BE2C (cell line): ENCODE measurements around the gene CTAG2. TPM values are rescaled to one million over a fixed set of nuclear protein-coding genes. Genes with fewer than 3 reads are reported as not detected.
"Not testable (repeated sequence)": the region's sequence is repeated elsewhere in the genome, so short reads cannot be mapped to it uniquely, and the experiment has no call there.

Experiments
- DNase-seq: peaks from one replicate; pipeline ENCODE4 v3.0.0-alpha.2; 2020
- H3K27me3 ChIP-seq: fragments of 250-450 bp; sonication (Bioruptor Pico); 2 replicates; pipeline ENCODE4 v1.5.1; 2020; ENCODE audit warnings: mild to moderate bottlenecking
- H3K36me3 ChIP-seq: fragments of 250-450 bp; sonication (Bioruptor Pico); 2 replicates; pipeline ENCODE4 v1.5.1; 2020; ENCODE audit warnings: mild to moderate bottlenecking
- H3K4me1 ChIP-seq: fragments of 250-450 bp; sonication (Bioruptor Pico); 2 replicates; pipeline ENCODE4 v1.5.1; 2020
- H3K4me3 ChIP-seq: 2 replicates; pipeline ENCODE4 v1.5.1; 2011; ENCODE audit warnings: low read depth, low read length
- H3K9me3 ChIP-seq: fragments of 250-450 bp; sonication (Bioruptor Pico); 2 replicates; pipeline ENCODE4 v1.5.1; 2020
- polyA plus RNA-seq: library from polyadenylated mRNA; unstranded; fragments of >200 nt; gene quantifications from one replicate; pipeline ENCODE4 v1.2.1, GENCODE V29; 2012; ENCODE audit warnings: low read depth, missing spikeins; ENCODE audit not compliant: insufficient read length, insufficient read depth
- TF ChIP-seq, protein P1 (sequence below): IDR thresholded peaks from 2 replicates; pipeline ENCODE4 v1.5.1; 2012; ENCODE audit warnings: mild to moderate bottlenecking, low read depth, low read length

CTAG2 gene
- not detected for polyA plus RNA-seq

DNA sequence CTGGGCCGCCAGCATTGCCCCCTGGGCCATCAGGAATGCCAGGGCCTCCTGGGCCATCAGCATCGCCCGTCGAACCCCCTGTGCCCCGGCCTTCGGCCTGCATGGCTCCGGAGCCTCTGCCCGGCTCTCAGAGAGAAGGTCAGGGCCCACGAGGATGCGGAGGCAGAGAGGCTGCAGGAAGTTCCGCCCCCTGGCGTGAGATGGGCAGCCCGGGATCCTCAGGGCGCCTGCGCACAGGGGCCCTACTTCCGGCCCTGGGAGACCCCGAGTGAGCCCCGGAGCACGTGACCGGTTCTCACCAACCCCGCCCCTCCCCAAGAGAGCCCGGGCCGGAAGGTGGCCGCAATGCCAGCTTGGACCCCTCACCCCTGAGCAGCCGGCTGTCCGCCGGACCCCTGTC is at the start of gene CTAG2:
CTAG2 (minus strand) TSS at position 167 of the 400 bp plus-strand sequence; CDS start at position 103, 64 bp downstream.
- not testable (repeated sequence) for DNase-seq

DNA sequence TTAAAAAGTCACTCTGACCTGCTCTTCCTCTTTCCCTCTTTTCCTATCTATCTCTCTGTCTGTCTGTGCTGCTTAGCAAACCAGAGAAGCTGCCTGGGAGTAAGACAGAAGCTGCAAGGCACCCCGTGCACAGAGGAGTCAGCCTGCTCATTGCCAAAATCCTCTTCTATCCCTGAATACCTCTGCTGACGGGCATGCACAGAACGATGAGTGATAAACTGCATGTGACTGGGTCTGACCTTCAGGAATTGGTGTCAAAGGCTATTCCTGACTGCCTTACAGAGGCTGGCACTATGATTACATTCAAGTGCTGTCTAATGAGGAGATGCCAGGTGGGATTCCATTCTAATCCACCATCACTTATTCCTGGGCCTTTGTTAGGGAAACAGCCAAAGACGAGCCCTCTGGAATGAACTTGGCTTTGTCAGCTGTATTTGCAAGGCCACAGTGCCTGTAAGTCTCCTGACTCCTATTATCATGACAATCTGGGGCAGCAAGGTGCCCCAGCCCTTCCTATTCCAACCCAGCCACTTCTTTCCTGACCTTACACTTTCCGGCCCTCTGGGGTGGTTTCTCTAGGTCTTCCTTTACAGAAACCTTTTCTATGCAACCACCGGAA is 45.4 kb upstream of the CTAG2 start:
- DNase-seq: no peak
- TF ChIP-seq, protein P1, sequence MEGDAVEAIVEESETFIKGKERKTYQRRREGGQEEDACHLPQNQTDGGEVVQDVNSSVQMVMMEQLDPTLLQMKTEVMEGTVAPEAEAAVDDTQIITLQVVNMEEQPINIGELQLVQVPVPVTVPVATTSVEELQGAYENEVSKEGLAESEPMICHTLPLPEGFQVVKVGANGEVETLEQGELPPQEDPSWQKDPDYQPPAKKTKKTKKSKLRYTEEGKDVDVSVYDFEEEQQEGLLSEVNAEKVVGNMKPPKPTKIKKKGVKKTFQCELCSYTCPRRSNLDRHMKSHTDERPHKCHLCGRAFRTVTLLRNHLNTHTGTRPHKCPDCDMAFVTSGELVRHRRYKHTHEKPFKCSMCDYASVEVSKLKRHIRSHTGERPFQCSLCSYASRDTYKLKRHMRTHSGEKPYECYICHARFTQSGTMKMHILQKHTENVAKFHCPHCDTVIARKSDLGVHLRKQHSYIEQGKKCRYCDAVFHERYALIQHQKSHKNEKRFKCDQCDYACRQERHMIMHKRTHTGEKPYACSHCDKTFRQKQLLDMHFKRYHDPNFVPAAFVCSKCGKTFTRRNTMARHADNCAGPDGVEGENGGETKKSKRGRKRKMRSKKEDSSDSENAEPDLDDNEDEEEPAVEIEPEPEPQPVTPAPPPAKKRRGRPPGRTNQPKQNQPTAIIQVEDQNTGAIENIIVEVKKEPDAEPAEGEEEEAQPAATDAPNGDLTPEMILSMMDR: no peak
- Histone ChIP-seq H3K4me3 (no peak overlapping the region), H3K4me1 (no peaks in the 10 kb centered on the region), H3K27me3 (no peaks in the 10 kb centered on the region), H3K36me3 (no peaks in the 10 kb centered on the region), H3K9me3 (no peaks in the 10 kb centered on the region)

More for the DNA sequence above, at the start of gene CTAG2:
- not testable (repeated sequence) for H3K36me3 ChIP-seq, H3K27me3 ChIP-seq, H3K4me1 ChIP-seq, H3K4me3 ChIP-seq, H3K9me3 ChIP-seq

DNA sequence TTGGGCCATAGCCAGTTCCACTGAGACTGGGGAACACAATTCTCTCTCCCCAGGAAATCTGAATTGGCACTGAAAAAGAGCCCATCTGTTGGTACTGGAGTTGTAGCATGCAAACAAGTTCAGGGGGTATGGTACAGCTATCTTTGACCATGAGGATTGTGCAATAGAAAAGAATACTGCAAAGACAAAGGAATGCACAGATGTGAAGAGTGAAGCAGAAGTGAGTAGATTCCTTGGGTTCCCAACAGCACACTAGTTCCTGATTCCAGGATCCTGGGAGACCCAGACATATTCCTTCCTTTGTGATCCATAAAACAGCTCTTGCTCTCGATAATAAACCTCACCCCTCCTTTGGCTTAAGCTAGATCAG is 43.3 kb upstream of the CTAG2 start:
- Histone ChIP-seq H3K4me1 (no peaks in the 10 kb centered on the region), H3K9me3 (no peaks in the 10 kb centered on the region), H3K36me3 (no peaks in the 10 kb centered on the region), H3K27me3 (no peaks in the 10 kb centered on the region), H3K4me3 (no peak overlapping the region)
- no peak for DNase-seq
- TF ChIP-seq, protein P1: no peak

DNA sequence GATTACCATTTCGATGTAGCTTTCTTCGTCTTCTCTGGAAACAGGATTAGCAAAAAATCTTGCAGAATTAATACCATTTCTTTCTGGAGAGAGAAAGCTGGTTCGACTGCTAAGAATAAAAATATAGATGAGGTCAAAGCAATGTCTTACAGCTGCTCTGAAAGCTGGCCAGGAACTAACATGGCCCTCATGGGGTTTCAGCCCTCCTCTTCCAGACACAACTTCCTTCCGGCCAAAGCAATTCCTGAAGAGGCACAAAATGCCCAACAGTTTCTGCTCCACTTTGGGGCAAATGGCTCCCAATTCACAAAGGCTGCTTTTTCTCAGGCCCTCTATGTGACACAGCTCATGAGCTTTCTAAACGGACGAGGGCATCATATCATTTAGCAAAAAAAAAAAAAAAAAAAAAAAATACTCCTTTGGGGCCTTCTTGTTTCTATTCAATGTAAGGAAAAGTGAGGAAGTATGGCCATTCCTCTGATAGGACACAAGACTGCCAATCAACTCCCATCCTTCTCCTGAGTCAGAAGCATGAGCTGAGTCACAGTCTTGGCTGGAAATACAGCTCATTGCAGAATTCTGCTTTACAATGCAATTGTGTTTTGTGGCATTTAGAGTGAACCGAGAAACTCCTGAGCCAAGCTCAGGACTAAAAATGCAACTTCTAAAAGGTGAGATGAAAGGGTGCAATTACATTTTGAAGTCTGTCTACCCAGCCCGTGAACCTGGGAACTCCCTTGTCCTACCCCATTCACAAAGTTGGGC is 42.7 kb upstream of the CTAG2 start:
- no peaks in the 10 kb centered on the region for H3K9me3 ChIP-seq
- H3K4me1 ChIP-seq: no peaks in the 10 kb centered on the region
- H3K27me3 ChIP-seq: no peaks in the 10 kb centered on the region
- H3K4me3 ChIP-seq: no peak overlapping the region
- no peaks in the 10 kb centered on the region for H3K36me3 ChIP-seq
- TF ChIP-seq, protein P1: no peak
- DNase-seq: no peak

DNA sequence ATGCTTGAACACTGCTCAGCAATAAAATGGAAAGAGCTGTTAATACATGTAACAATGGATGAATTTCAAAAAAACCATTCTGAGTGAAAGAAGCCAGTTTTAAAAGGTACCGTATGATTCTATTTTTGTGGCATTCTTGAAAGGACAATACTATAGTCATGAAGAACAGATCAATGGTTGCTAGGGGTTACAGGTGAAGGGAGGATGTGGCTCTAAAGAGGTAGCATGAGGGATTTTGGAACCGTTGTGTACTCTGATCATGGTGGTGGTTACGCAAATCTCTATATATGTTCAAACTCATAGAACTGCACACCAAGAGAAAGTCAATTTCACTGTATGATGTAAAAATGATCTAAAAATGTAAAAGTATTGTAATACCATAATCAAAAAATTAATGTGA is 40.0 kb upstream of the CTAG2 start:
- H3K9me3 ChIP-seq: no peaks in the 10 kb centered on the region
- H3K36me3 ChIP-seq: no peaks in the 10 kb centered on the region
- H3K4me1 ChIP-seq: no peaks in the 10 kb centered on the region
- TF ChIP-seq, protein P1: no peak
- H3K27me3 ChIP-seq: no peaks in the 10 kb centered on the region
- no peak overlapping the region for H3K4me3 ChIP-seq
- DNase-seq: no peak

DNA sequence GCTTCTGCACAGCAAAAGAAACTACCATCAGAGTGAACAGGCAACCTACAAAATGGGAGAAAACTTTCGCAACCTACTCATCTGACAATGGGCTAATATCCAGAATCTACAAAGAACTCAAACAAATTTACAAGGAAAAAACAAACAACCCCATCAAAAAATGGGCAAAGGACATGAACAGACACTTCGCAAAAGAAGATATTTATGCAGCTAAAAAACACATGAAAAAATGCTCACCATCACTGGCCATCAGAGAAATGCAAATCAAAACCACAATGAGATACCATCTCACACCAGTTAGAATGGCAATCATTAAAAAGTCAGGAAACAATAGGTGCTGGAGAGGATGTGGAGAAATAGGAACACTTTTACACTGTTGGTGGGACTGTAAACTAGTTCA is 37.1 kb upstream of the CTAG2 start:
- not testable (repeated sequence) for H3K27me3 ChIP-seq, H3K4me3 ChIP-seq, H3K9me3 ChIP-seq, H3K36me3 ChIP-seq, H3K4me1 ChIP-seq, DNase-seq

DNA sequence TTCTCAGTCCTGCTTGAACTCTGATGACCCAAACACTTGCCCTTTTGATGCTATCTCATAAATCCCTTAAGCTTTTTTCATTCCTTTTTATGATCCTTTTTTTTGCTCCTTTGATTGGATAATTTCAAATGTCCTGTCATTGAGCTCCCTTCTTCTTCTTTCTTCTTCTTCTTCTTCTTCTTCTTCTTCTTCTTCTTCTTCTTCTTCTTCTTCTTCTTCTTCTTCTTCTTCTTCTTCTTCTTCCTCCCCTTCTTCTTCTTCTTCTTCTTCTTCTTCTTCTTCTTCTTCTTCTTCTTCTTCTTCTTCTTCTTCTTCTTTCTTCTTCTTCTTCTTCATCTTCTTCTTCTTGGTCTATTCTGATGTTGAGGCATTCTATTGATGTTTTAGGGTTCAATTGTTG is 18.7 kb upstream of the CTAG2 start:
- H3K9me3 ChIP-seq, H3K27me3 ChIP-seq, H3K4me3 ChIP-seq, H3K36me3 ChIP-seq, H3K4me1 ChIP-seq, DNase-seq: not testable (repeated sequence)

DNA sequence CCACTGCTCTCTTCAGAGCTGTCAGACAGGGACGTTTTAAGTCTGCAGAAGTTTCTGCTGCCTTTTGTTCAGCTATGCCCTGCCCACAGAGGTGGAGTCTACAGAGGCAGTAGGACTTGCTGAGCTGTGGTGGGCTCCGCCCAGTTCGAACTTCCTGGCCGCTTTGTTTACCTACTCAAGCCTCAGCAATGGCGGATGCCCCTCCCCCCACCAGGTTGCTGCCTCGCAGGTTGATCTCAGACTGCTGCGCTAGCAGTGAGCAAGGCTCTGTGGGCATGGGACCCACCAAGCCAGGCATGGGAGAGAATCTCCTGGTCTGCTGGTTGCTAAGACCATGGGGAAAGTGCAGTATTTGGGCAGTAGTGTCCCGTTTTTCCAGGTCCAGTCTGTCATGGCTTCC is 17.5 kb upstream of the CTAG2 start:
- not testable (repeated sequence) for H3K4me1 ChIP-seq, H3K36me3 ChIP-seq, H3K27me3 ChIP-seq, DNase-seq, H3K9me3 ChIP-seq, H3K4me3 ChIP-seq
